ENCODE results near the gene CAND2. TPM values are rescaled to one million over a fixed set of nuclear protein-coding genes. Genes with fewer than 3 reads are reported as not detected.
"Not testable (repeated sequence)": the region's sequence is repeated elsewhere in the genome, so short reads cannot be mapped to it uniquely, and the experiment has no call there.

The CAND2 gene
- total RNA-seq, 3 donors from 2014 or later, result 1.8 to 5.6 (median 4.7) TPM

DNA sequence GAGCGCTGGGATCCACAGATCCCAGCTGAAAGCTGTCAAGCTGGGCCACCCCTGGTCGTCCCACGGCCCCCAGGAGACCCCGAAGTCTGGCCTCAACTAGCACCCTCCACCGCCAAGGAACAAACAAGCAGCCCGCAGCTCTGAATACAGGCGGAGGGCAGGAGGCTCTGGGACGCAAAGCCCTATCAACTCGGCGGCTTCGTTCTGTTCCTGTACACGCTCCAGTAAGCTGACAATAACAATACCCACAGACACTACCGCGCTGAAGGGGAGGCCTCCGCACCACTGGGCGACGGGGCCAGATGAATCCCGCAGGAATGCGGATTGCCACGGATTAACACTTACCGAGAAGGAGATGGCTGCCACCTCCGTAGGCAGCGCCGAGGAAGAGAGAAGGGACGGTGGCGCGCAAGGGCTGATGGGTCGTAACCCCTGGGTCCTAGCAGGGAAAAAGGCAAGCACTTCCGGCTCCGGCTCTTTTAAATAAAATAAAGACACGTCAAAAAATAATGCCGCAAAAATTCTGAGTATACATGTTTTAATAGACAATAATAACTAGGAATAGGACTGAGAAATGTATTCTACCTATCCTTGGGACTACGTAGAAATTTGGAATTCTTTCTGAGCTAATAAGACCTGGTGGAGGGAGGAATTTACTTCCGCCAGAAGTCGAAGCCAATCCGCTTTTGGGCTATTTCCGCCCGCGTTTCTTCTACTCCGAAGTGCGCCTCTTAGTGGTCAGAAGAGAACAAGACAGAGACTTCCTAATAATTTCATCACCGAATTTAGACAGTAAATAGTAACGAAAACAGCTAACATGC lies 44.9 kb downstream of the CAND2 start, which contains the start of gene RPL32:
RPL32 (minus strand) TSS at position 417 of the 821 bp plus-strand sequence. CDS start 1,328 bp downstream, outside the sequence.
- Histone ChIP-seq H3K36me3 (no peaks in the 10 kb centered on the region), H3K9me3 (no peaks in the 10 kb centered on the region), H3K27ac (peak within 1 kb of the TSS; percentile 93 to 97), H3K4me3 (peak within 1 kb of the TSS; percentile 80 to 98 (median 94)), H3K27me3 (no peaks in the 10 kb centered on the region), H3K4me1 (peaks cover 0 to 13% of the 10 kb centered on the region in 2 donors)
- DNase-seq (ENCODE audit: low spot score in 2 of 2), result peak; percentile 81 to 86
- intact Hi-C loops (cut with DNase I; ENCODE audit: low total_unique reads), result no loop called here
- TF ChIP-seq POLR2A (IDR thresholded peaks at IDR 0.05) (peak; percentile 82), POLR2AphosphoS5 (IDR thresholded peaks at IDR 0.05) (peak; percentile 97 to 99 (median 97))
- TF ChIP-seq, protein P1, sequence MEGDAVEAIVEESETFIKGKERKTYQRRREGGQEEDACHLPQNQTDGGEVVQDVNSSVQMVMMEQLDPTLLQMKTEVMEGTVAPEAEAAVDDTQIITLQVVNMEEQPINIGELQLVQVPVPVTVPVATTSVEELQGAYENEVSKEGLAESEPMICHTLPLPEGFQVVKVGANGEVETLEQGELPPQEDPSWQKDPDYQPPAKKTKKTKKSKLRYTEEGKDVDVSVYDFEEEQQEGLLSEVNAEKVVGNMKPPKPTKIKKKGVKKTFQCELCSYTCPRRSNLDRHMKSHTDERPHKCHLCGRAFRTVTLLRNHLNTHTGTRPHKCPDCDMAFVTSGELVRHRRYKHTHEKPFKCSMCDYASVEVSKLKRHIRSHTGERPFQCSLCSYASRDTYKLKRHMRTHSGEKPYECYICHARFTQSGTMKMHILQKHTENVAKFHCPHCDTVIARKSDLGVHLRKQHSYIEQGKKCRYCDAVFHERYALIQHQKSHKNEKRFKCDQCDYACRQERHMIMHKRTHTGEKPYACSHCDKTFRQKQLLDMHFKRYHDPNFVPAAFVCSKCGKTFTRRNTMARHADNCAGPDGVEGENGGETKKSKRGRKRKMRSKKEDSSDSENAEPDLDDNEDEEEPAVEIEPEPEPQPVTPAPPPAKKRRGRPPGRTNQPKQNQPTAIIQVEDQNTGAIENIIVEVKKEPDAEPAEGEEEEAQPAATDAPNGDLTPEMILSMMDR (IDR thresholded peaks at IDR 0.05), result peak; percentile 69 to 88 (median 79)

DNA sequence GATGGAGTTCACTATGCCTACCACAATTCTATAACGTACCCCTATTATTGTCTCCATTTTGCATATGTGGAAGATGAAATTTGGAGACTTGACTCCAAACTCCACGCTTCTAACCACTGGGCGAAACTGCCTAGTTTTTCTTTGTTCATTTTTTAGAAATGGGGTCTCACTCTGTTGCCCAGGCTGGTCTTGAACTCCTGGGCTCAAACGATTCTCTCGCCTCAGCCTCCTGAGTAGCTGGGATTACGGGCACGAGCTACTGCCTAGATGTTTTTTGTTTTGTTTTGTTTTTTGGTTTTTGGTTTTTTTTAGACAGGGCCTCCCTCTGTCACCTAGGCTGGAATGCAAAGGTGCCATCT lies 45.5 kb downstream of the CAND2 start:
- no peaks in the 10 kb centered on the region for H3K9me3 ChIP-seq
- DNase-seq (ENCODE audit: low spot score in 2 of 2), result no peak
- peak overlapping the region in 2 of 3 donors; percentile 80 to 98 for H3K4me3 ChIP-seq
- intact Hi-C loops (cut with DNase I; ENCODE audit: low total_unique reads), result no loop called here
- no peaks in the 10 kb centered on the region for H3K27me3 ChIP-seq
- H3K27ac ChIP-seq, result peak overlapping the region; percentile 93 to 97
- TF ChIP-seq POLR2A (IDR thresholded peaks at IDR 0.05) (no peak), POLR2AphosphoS5 (IDR thresholded peaks at IDR 0.05) (no peak)
- TF ChIP-seq, protein P1 (IDR thresholded peaks at IDR 0.05), result no peak
- H3K36me3 ChIP-seq, result no peaks in the 10 kb centered on the region
- peaks cover 0 to 13% of the 10 kb centered on the region in 2 donors for H3K4me1 ChIP-seq

DNA sequence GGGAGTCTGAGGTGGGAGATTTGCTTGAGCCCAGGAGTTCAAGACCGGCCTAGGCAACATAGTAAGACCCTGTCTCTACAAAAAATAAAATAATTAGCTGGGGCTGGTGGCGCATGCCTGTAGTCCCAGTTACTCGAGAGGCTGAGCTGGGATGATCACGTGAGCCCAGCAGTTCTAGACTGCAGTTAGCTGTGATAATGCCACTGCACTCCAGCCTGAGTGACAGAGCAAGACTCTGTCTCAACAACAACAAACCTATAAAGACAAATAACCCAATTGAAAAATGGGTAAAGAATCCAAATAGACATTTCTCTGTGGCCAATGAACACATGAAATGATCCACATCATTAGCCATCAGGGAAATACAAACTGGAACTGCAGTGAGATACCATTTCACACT lies 46.0 kb downstream of the CAND2 start:
- H3K9me3 ChIP-seq, result no peaks in the 10 kb centered on the region
- no peak for TF ChIP-seq POLR2AphosphoS5 (IDR thresholded peaks at IDR 0.05)
- no peak for TF ChIP-seq POLR2A (IDR thresholded peaks at IDR 0.05)
- TF ChIP-seq, protein P1 (IDR thresholded peaks at IDR 0.05), result no peak
- no peak overlapping the region for H3K4me3 ChIP-seq
- H3K27me3 ChIP-seq, result no peaks in the 10 kb centered on the region
- no peak overlapping the region for H3K27ac ChIP-seq
- intact Hi-C loops (cut with DNase I; ENCODE audit: low total_unique reads), result no loop called here
- peaks cover 0 to 13% of the 10 kb centered on the region in 2 donors for H3K4me1 ChIP-seq
- DNase-seq (ENCODE audit: low spot score in 2 of 2), result no peak
- H3K36me3 ChIP-seq, result no peaks in the 10 kb centered on the region

DNA sequence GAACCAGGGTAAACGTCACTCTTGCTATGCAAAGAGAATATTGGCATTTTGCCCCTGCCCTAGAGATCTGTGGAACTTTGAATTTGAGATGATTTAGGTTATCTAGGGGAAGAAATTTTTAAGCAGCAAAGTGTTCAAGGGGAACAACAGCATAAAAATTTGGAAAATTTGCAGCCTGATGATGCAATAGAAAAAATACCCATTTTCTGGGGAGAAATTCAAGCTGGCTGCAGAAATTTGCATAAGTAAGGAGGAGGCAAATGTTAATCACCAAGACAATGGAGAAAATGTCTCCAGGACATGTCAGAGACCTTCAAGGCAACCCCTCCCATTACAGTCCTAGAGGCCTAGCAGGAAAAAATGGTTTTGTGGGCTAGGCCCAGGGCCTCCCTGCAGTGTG lies 49.3 kb downstream of the CAND2 start:
- H3K27me3 ChIP-seq, result no peaks in the 10 kb centered on the region
- no peak overlapping the region for H3K4me3 ChIP-seq
- no peaks in the 10 kb centered on the region for H3K36me3 ChIP-seq
- no peaks in the 10 kb centered on the region for H3K9me3 ChIP-seq
- no peak for DNase-seq (ENCODE audit: low spot score in 2 of 2)
- H3K4me1 ChIP-seq, result no peaks in the 10 kb centered on the region
- H3K27ac ChIP-seq, result no peak overlapping the region
- TF ChIP-seq, protein P1 (IDR thresholded peaks at IDR 0.05), result no peak
- intact Hi-C loops (cut with DNase I; ENCODE audit: low total_unique reads), result no loop called here

DNA sequence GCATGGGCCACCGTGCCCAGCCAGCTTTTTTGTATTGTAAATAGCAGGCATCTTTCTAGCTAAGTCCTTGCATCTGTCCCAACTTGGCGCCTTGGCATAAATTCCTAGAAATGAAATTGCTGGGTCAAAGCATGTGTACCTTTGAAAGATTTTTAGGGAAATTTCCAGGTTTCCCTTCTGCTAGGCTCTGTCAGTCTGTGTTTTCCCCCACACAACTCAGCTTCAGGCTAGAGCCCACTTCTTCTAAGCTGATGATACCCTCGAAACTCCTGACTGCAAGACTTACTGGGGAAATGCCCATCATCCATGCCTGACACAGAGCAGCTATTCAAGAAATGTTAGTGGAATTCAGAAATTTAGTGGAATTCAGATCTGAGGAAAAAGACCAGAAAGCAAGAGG lies 55.7 kb downstream of the CAND2 start:
- no peaks in the 10 kb centered on the region for H3K36me3 ChIP-seq
- DNase-seq (ENCODE audit: low spot score in 2 of 2), result no peak
- no peaks in the 10 kb centered on the region for H3K9me3 ChIP-seq
- intact Hi-C loops (cut with DNase I; ENCODE audit: low total_unique reads), result no loop called here
- no peak overlapping the region for H3K27ac ChIP-seq
- TF ChIP-seq POLR2AphosphoS5 (IDR thresholded peaks at IDR 0.05), result no peak
- TF ChIP-seq, protein P1 (IDR thresholded peaks at IDR 0.05), result no peak
- no peak for TF ChIP-seq POLR2A (IDR thresholded peaks at IDR 0.05)
- H3K4me3 ChIP-seq, result no peak overlapping the region
- H3K4me1 ChIP-seq, result no peaks in the 10 kb centered on the region
- no peaks in the 10 kb centered on the region for H3K27me3 ChIP-seq

DNA sequence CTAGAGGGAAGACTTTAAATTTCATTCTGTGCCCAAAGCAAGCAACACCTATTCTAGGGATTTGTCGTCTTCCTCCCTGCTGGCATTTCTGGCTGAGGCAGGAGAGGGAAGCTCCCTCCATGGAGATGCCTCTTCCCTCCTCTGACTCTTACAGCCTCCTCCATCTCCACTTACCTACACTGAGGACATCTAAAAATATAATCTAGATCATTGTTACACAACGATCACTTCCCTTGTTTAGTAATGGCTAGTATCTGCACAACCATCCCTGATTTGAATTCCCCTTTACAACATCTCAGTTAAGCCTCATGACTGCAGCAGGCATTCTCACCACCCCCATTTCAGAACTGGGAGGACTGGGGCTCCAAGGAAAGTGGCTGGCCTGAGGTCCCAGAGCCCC lies 57.4 kb downstream of the CAND2 start:
- intact Hi-C loops (cut with DNase I; ENCODE audit: low total_unique reads); H3K4me1 ChIP-seq; H3K27ac ChIP-seq; H3K27me3 ChIP-seq; H3K36me3 ChIP-seq; H3K9me3 ChIP-seq; H3K4me3 ChIP-seq; DNase-seq (ENCODE audit: low spot score in 2 of 2): not testable (repeated sequence)

All from breast epithelium (tissue), 4 donors.